IPS-20b (cell line): ENCODE results near the gene TRAF5.
"Not testable (repeated sequence)": the region's sequence is repeated elsewhere in the genome, so short reads cannot be mapped to it uniquely, and the experiment has no call there.

Experiments
- H3K27ac ChIP-seq: one replicate; pipeline ENCODE4 v1.5.1; 2013; ENCODE audit warnings: low read length
- H3K27me3 ChIP-seq: 2 replicates; pipeline ENCODE4 v1.6.1; 2013; ENCODE audit warnings: mild to moderate bottlenecking, low read length, inconsistent platforms; ENCODE audit not compliant: insufficient read depth
- H3K36me3 ChIP-seq: 2 replicates; pipeline ENCODE4 v1.6.1; 2013; ENCODE audit warnings: low read depth, mild to moderate bottlenecking, inconsistent platforms, low read length, moderate library complexity; ENCODE audit not compliant: insufficient read depth
- H3K4me1 ChIP-seq: 2 replicates; pipeline ENCODE4 v1.6.1; 2013; ENCODE audit warnings: mild to moderate bottlenecking, control low read depth, inconsistent platforms, low read length, moderate library complexity; ENCODE audit not compliant: insufficient read depth
- H3K4me3 ChIP-seq: 2 replicates; pipeline ENCODE4 v1.5.1; 2013; ENCODE audit warnings: mild to moderate bottlenecking, low read length, inconsistent platforms
- H3K9ac ChIP-seq: 2 replicates; pipeline ENCODE4 v1.6.1; 2013; ENCODE audit warnings: low read depth, mild to moderate bottlenecking, inconsistent platforms, low read length, moderate library complexity
- H3K9me3 ChIP-seq: 2 replicates; pipeline ENCODE4 v1.6.1; 2013; ENCODE audit warnings: mild to moderate bottlenecking, low read depth, low read length, inconsistent platforms; ENCODE audit not compliant: insufficient read depth

Gene TRAF5

GRCh38 chr1:211416246-211416627 is 89.6 kb downstream of the TRAF5 start:
- peaks cover 11% of the 10 kb centered on the region for H3K4me1 ChIP-seq
- H3K4me3 ChIP-seq, result peak overlapping the region; percentile 21; the same call in 1 of the 2 replicates
- not testable (repeated sequence) for H3K36me3 ChIP-seq, H3K9ac ChIP-seq, H3K27ac ChIP-seq, H3K9me3 ChIP-seq, H3K27me3 ChIP-seq

DNA sequence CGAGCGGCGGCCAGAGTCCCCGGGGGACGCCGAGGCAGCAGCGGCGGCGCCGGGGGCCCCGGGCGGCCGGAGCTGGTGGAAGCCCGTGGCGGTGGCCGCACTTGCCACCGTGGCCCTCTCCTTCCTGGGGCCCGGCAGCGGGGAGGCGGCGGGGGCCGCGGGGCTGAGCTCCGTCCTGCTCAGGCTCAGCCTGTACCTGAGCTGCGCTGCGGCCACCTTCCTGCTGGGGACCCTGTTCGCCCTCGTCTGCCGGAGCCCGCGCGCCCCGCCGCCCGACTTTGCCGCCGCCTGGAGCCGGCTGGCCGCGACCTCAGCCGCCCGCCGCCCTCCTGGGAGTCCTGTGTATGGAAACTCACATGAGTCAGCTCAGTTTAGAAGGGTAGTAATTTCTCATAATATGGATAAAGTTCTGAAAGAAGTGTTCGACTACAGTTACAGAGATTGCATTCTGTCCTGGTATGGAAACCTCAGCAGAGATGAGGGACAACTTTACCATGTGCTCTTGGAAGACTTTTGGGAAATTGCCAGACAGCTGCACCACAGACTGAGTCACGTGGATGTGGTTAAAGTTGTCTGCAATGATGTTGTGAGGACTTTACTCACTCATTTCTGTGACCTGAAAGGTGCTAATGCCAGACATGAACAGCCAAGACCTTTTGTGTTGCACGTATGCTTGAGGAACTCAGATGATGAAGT is 90.1 kb downstream of the TRAF5 start:
- H3K27ac ChIP-seq, H3K9me3 ChIP-seq, H3K27me3 ChIP-seq, H3K36me3 ChIP-seq, H3K9ac ChIP-seq: not testable (repeated sequence)
- Histone ChIP-seq H3K4me3 (peak overlapping the region; percentile 22; the same call in 1 of the 2 replicates), H3K4me1 (peaks cover 11% of the 10 kb centered on the region)

GRCh38 chr1:211420389-211420788 is 93.8 kb downstream of the TRAF5 start:
- Histone ChIP-seq H3K9me3 (no peaks in the 10 kb centered on the region), H3K27ac (no peak overlapping the region), H3K36me3 (no peaks in the 10 kb centered on the region), H3K4me3 (no peak overlapping the region; the same call in 1 of the 2 replicates), H3K9ac (no peak overlapping the region; the same call in 1 of the 2 replicates), H3K27me3 (no peaks in the 10 kb centered on the region), H3K4me1 (peaks cover 11% of the 10 kb centered on the region)

DNA sequence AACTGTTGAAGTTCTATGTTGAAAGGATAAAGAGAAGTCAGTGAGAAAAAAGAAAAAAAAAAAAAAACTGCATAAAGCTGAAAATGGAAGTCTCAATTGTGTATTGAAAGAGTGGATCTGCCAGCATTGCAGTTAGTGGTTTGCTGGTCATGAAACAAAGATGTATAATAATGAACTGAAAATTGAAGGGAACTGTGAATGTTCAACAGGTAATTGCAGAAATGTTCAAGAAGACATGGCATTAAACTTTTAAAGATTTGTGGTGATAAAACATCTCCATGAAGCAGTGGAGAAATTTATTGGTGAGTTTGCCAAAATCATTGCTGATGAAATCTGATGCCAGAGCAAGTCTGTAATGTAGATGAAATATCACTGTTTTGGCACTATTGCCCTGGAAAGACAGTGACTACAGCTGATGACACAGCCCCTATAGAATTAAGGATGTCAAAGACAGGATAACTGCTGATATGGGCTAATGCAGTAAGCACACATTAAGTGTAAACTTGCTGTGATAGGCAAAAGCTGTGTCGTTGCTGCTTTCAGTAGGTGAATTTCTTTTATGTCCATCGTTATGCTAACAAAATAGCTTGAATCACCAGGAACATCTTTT is 94.3 kb downstream of the TRAF5 start:
- H3K9ac ChIP-seq, result no peak overlapping the region; the same call in 1 of the 2 replicates

GRCh38 chr1:211424018-211424417 is 97.4 kb downstream of the TRAF5 start:
- Histone ChIP-seq H3K9me3 (no peaks in the 10 kb centered on the region), H3K9ac (no peak overlapping the region), H3K36me3 (no peaks in the 10 kb centered on the region), H3K4me1 (peaks cover 11% of the 10 kb centered on the region), H3K27ac (no peak overlapping the region), H3K27me3 (no peaks in the 10 kb centered on the region), H3K4me3 (no peak overlapping the region)

More for the DNA sequence above, 94.3 kb downstream of the TRAF5 start:
- Histone ChIP-seq H3K4me1 (peaks cover 11% of the 10 kb centered on the region), H3K4me3 (no peak overlapping the region), H3K27me3 (no peaks in the 10 kb centered on the region), H3K9me3 (no peaks in the 10 kb centered on the region), H3K27ac (no peak overlapping the region), H3K36me3 (no peaks in the 10 kb centered on the region)
